GM12878 (cell line): ENCODE measurements around the gene SLC12A5. TPM values are rescaled to one million over a fixed set of nuclear protein-coding genes. Genes with fewer than 3 reads are reported as not detected.
A peak's percentile ranks its signal among the peaks of the same experiment; 100 is the strongest.

Experiments
- ATAC-seq: fragments of 200-7000 bp; cut with Tn5 transposase; 3 replicates; pipeline ENCODE4 v1.9.1; 2020; ENCODE audit warnings: mild to moderate bottlenecking, moderate library complexity
- BruUV-seq: library from RNA; stranded (reverse); fragments of 400-500 nt; replicated peaks from 2 replicates; lab custom pipeline; 2021; lab: Mats Ljungman, UMichigan
- CTCF ChIA-PET: fragments of 300-600 bp; sonication (Branson Sonifier 250); formaldehyde crosslinking; extraction: SDS; loops from one replicate; lab custom pipeline; 2021; ENCODE audit warnings: inconsistent platforms; lab: Yijun Ruan, JAX
- POLR2A ChIA-PET: fragments of 350-600 bp; formaldehyde crosslinking; extraction: SDS; loops from one replicate; lab custom pipeline; 2021; ENCODE audit warnings: inconsistent platforms; lab: Charles Lee
- RAD21 ChIA-PET: fragments of 300-600 bp; sonication (Branson Sonifier 250); formaldehyde crosslinking; loops from one replicate; lab custom pipeline; 2023; ENCODE audit warnings: antibody characterized with exemption; ENCODE audit not compliant: unreplicated experiment; lab: Charles Lee
- SMC1A ChIA-PET: fragments of 300-600 bp; sonication (Branson Sonifier 250); formaldehyde crosslinking; loops from one replicate; lab custom pipeline; 2023; ENCODE audit not compliant: unreplicated experiment, uncharacterized antibody; lab: Charles Lee
- DNase-seq: peaks from one replicate; pipeline ENCODE4 v3.0.0-alpha.2; 2011; ENCODE audit warnings: low read depth, low spot score
- FAIRE-seq: peaks from 3 replicates; lab custom pipeline; 2011; peaks lifted over from hg19 to GRCh38; lab: Jason Lieb, UNC
- H2AFZ ChIP-seq: 2 replicates; pipeline ENCODE4 v1.6.0; 2011; ENCODE audit warnings: low read depth, low read length, control low read depth; ENCODE audit not compliant: control insufficient read depth
- H3K27ac ChIP-seq: 2 replicates; pipeline ENCODE4 v1.5.1; 2011; ENCODE audit warnings: control low read depth; ENCODE audit not compliant: control insufficient read depth, insufficient read depth
- H3K27me3 ChIP-seq, 2 experiments: replicated peaks in 1 of 2; 2 replicates each; pipeline versions ENCODE4 v1.6.0 to v1.6.1; 2011; ENCODE audit warnings: low read length in 1 of 2; ENCODE audit not compliant: control insufficient read depth in 2 of 2, insufficient read depth in 2 of 2
- H3K36me3 ChIP-seq, 2 experiments: 2 replicates each; pipeline ENCODE4 v1.5.1; 2011; ENCODE audit warnings: low read length in 1 of 2; ENCODE audit not compliant: control insufficient read depth in 2 of 2, insufficient read depth in 2 of 2
- H3K4me1 ChIP-seq: 2 replicates; pipeline ENCODE4 v1.6.1; 2011; ENCODE audit warnings: mild to moderate bottlenecking, low read length, moderate library complexity, mixed read lengths; ENCODE audit not compliant: control insufficient read depth, insufficient read depth
- H3K4me2 ChIP-seq: 2 replicates; pipeline ENCODE4 v1.6.0; 2011; ENCODE audit warnings: control low read depth; ENCODE audit not compliant: control insufficient read depth, insufficient read depth
- H3K4me3 ChIP-seq: fragments of 200-600 bp; sonication (generic); 2 replicates; pipeline ENCODE4 v1.5.1; 2016
- H3K79me2 ChIP-seq: 2 replicates; pipeline ENCODE4 v1.6.0; 2011; ENCODE audit warnings: low read length; ENCODE audit not compliant: control insufficient read depth, insufficient read depth
- H3K9ac ChIP-seq: 2 replicates; pipeline ENCODE4 v1.8.0; 2011; ENCODE audit warnings: low read length, control low read depth, mixed read lengths; ENCODE audit not compliant: control insufficient read depth, insufficient read depth
- H3K9me3 ChIP-seq: replicated peaks from 3 replicates; pipeline ENCODE4 v1.5.1; 2011; ENCODE audit warnings: mild to moderate bottlenecking, low read length; ENCODE audit not compliant: control insufficient read depth, insufficient read depth
- H4K20me1 ChIP-seq: 2 replicates; pipeline ENCODE4 v1.6.0; 2011; ENCODE audit not compliant: control insufficient read depth, insufficient read depth
- CHD2 ChIP-seq: IDR thresholded peaks from 2 replicates; pipeline ENCODE4 v1.6.1; 2011; ENCODE audit warnings: low read depth, low read length, improper control_type of control experiment, borderline replicate concordance
- CTCF ChIP-seq, 3 experiments: IDR thresholded peaks in 2 of 3; conservative IDR thresholded peaks in 1 of 3; 2 replicates each; pipeline ENCODE4 v1.5.1; 2011; ENCODE audit warnings: low read depth in 3 of 3, low read length in 3 of 3, mild to moderate bottlenecking in 3 of 3, control low read depth in 2 of 3, moderate library complexity in 2 of 3, inconsistent platforms in 1 of 3, mixed read lengths in 1 of 3; ENCODE audit not compliant: control insufficient read depth in 2 of 3, insufficient read depth in 1 of 3; ENCODE audit errors: extremely low read depth in 1 of 3
- RAD21 ChIP-seq: IDR thresholded peaks from 2 replicates; pipeline ENCODE4 v1.6.1; 2011; ENCODE audit warnings: mild to moderate bottlenecking, low read depth, low read length, moderate library complexity; ENCODE audit not compliant: insufficient read depth
- SMC3 ChIP-seq: IDR thresholded peaks from 2 replicates; pipeline ENCODE4 v1.6.1; 2011; ENCODE audit warnings: low read length, improper control_type of control experiment, borderline replicate concordance
- WGBS: methylation state at CpG from one replicate; pipeline ENCODE4 v1.1.6; 2016; ENCODE audit warnings: low lambda C conversion rate; ENCODE audit not compliant: insufficient replicate concordance, insufficient coverage; ENCODE audit errors: missing lambda C conversion rate; 5-methylcytosine and 5-hydroxymethylcytosine counted together
- in situ Hi-C: fragments of 300-500 bp; cut with MboI; formaldehyde crosslinking; loops from 9 replicates; pipeline ENCODE4 v1.14.3; 2018; ENCODE audit warnings: mixed read lengths
- intact Hi-C: fragments of 100-400 bp; cut with micrococcal nuclease; formaldehyde crosslinking; loops from one replicate; pipeline ENCODE4 v1.14.2; 2022; ENCODE audit not compliant: unreplicated experiment
- polyA plus RNA-seq, 11 experiments: library from polyadenylated mRNA; depleted of rRNA in 4 of 11; unstranded in 6 of 11; stranded (reverse) in 5 of 11; fragments of >200 nt; fragmentation: Nextera tagmentation in 4 of 11; fragmentation: Illumina TruSeq in 1 of 11; extraction: Ambion mirVana in 4 of 11; extraction: Trizol in 1 of 11; gene quantifications; 1 replicate in 1 of 11; 2 replicates in 10 of 11; pipeline versions ENCODE4 v1.2.1 to v1.2.3, GENCODE V29; 2011 to 2016; ENCODE audit warnings: inconsistent platforms in 2 of 11, missing spikeins in 2 of 11, low read depth in 1 of 11
- total RNA-seq, 4 experiments: library from RNA; depleted of rRNA in 3 of 4; stranded (reverse); fragments of >200 nt in 3 of 4; fragmentation: Illumina TruSeq in 1 of 4; extraction: Trizol in 1 of 4; gene quantifications; 2 replicates each; pipeline versions ENCODE4 v1.2.1 to v1.2.3, GENCODE V29; 2013 to 2021

The SLC12A5 gene
- total and polyA plus RNA-seq, 10 of the 15 experiments (the other 5 are each of a cell fraction or from before 2014, with no cell fraction given), result 0.26 to 2.7 (median 1.2) TPM

GRCh38 chr20:46087161-46087560, 58.1 kb downstream of the SLC12A5 start:
- ATAC-seq (no peak), FAIRE-seq (no peak), DNase-seq (no peak)
- no peak overlapping the region for H2AFZ ChIP-seq
- in situ Hi-C loops (no loop called here), intact Hi-C loops (loop anchor here (1.0 to 5.0 kb wide), 2 partner anchors 64 to 115 kb away; partner anchors contain the start of gene ZNF335)
- peaks cover 3% of the 10 kb centered on the region; the same call in 1 of the 2 replicates for H3K4me1 ChIP-seq
- ChIA-PET POLR2A (interaction anchor here (1.1 to 1.8 kb wide), 2 partner anchors 10 to 30 kb away, joined by 3 to 6 read pairs; partner anchors contain the start of gene CD40), SMC1A (interaction anchor here (1.3 to 2.3 kb wide), 6 partner anchors 8 to 73 kb away, joined by 3 to 17 read pairs (median 4); no protein-coding TSS in a partner anchor), CTCF (interaction anchor here (1.0 to 3.3 kb wide), 12 partner anchors 11 to 118 kb away, joined by 3 to 18 read pairs (median 10); partner anchors contain the start of genes CD40 and ZNF335), RAD21 (interaction anchor here (0.7 to 2.0 kb wide), 4 partner anchors 34 to 88 kb away, joined by 3 to 9 read pairs (median 4); no protein-coding TSS in a partner anchor)
- H3K36me3 ChIP-seq, result no peaks in the 10 kb centered on the region
- peaks cover 73% of the 10 kb centered on the region for H3K79me2 ChIP-seq
- H3K9me3 ChIP-seq, result no peaks in the 10 kb centered on the region
- BruUV-seq, result no TSS peak
- peak overlapping the region; percentile 35; the same call in 1 of the 2 replicates for H3K4me3 ChIP-seq
- no peaks in the 10 kb centered on the region for H3K27me3 ChIP-seq
- H3K27ac ChIP-seq, result no peak overlapping the region
- TF ChIP-seq SMC3, result peak; percentile 21; the same call in 1 of the 2 replicates
- TF ChIP-seq CTCF (IDR thresholded peaks at IDR 0.05 in 2 of 3, conservative IDR thresholded peaks at IDR 0.05 in 1 of 3; ENCODE audit: control insufficient read depth in 2 of 3, extremely low read depth in 1 of 3, insufficient read depth in 1 of 3, low read depth in 3 of 3, low read length in 3 of 3), result peak; percentile 34 to 45 (median 42); a peak in 4 of 6 replicates
- peak; percentile 26; the same call in 1 of the 2 replicates for TF ChIP-seq RAD21
- TF ChIP-seq CHD2, result no peak
- WGBS, result 67% methylated on average over 8 of the region's 8 CpGs
- peak overlapping the region; percentile 82 for H3K4me2 ChIP-seq
- peaks cover 3% of the 10 kb centered on the region for H4K20me1 ChIP-seq
- H3K9ac ChIP-seq, result no peak overlapping the region
